HG02970 (cell line): Measurements from ENCODE around the gene SLC12A1.
A peak's percentile ranks its signal among the peaks of the same experiment; 100 is the strongest.

Experiments
- ATAC-seq: cut with Tn5 transposase; IDR thresholded peaks from one replicate; pipeline ENCODE4 v1.9.1; 2021; ENCODE audit warnings: mild to moderate bottlenecking, moderate library complexity, moderate number of reproducible peaks; ENCODE audit not compliant: unreplicated experiment, low FRiP score

Gene SLC12A1

GRCh38 chr15:48205981-48206380, at the start of gene SLC12A1:
SLC12A1 (plus strand) TSS chr15:48206302; CDS start chr15:48207720, 1,418 bp downstream.
- no peak for ATAC-seq

- ATAC-seq, result no peak
Observed at GRCh38 chr15:48168616-48169015, 37.5 kb upstream of the SLC12A1 start.

- ATAC-seq, result no peak
Observed at GRCh38 chr15:48170981-48171380, 35.1 kb upstream of the SLC12A1 start.

- ATAC-seq, result no peak
Observed at GRCh38 chr15:48175126-48175525, 31.0 kb upstream of the SLC12A1 start.

GRCh38 chr15:48176112-48176511, 30.0 kb upstream of the SLC12A1 start:
- ATAC-seq, result no peak

- ATAC-seq, result no peak
Observed at GRCh38 chr15:48176957-48177356, 29.1 kb upstream of the SLC12A1 start.

GRCh38 chr15:48177383-48177765, 28.7 kb upstream of the SLC12A1 start:
- peak; percentile 49 for ATAC-seq

- peak; percentile 56 for ATAC-seq
Observed at GRCh38 chr15:48177766-48178647, 28.1 kb upstream of the SLC12A1 start, which contains the start of gene MYEF2. MYEF2 (minus strand) TSS chr15:48178295; CDS start chr15:48178237, 58 bp downstream.

GRCh38 chr15:48178648-48178931, 27.5 kb upstream of the SLC12A1 start:
- no peak for ATAC-seq

GRCh38 chr15:48182749-48183148, 23.4 kb upstream of the SLC12A1 start:
- no peak for ATAC-seq

GRCh38 chr15:48185529-48185928, 20.6 kb upstream of the SLC12A1 start:
- ATAC-seq, result no peak

GRCh38 chr15:48186271-48186670, 19.8 kb upstream of the SLC12A1 start:
- no peak for ATAC-seq

GRCh38 chr15:48190932-48191573, 15.0 kb upstream of the SLC12A1 start:
- ATAC-seq, result no peak

- ATAC-seq, result no peak
Observed at GRCh38 chr15:48191574-48192225, 14.4 kb upstream of the SLC12A1 start, which contains the start of gene CTXN2. CTXN2 (plus strand) TSS chr15:48191665; CDS start chr15:48201301, 9,636 bp downstream.

GRCh38 chr15:48202068-48202467, 4.0 kb upstream of the SLC12A1 start:
- no peak for ATAC-seq

GRCh38 chr15:48221261-48221660, 15.2 kb downstream of the SLC12A1 start:
- no peak for ATAC-seq

GRCh38 chr15:48221885-48222284, 15.8 kb downstream of the SLC12A1 start:
- ATAC-seq, result no peak

- no peak for ATAC-seq
Observed at GRCh38 chr15:48222627-48223026, 16.5 kb downstream of the SLC12A1 start.

- ATAC-seq, result no peak
Observed at GRCh38 chr15:48225771-48226170, 19.7 kb downstream of the SLC12A1 start.

- ATAC-seq, result no peak
Observed at GRCh38 chr15:48230498-48230897, 24.4 kb downstream of the SLC12A1 start.

- no peak for ATAC-seq
Observed at GRCh38 chr15:48233246-48233645, 27.1 kb downstream of the SLC12A1 start.
